Muscle of arm (tissue), 12 donors: ENCODE data around the gene RAMP3. TPM values are rescaled to one million over a fixed set of nuclear protein-coding genes. Genes with fewer than 3 reads are reported as not detected.

Source experiments
- DNase-seq: peaks from one replicate; pipeline ENCODE4 v3.0.0-alpha.2; 2013
- polyA plus RNA-seq, 12 donors: library from polyadenylated mRNA; unstranded; fragments of 120-200 nt; gene quantifications; one replicate each; pipeline ENCODE4 v1.2.1, GENCODE V29; 2013; ENCODE audit not compliant: insufficient read length in 12 of 12

RAMP3 gene
- polyA plus RNA-seq, 12 donors = 2.6 to 11.4 (median 4.4) TPM; not detected in 1

DNA sequence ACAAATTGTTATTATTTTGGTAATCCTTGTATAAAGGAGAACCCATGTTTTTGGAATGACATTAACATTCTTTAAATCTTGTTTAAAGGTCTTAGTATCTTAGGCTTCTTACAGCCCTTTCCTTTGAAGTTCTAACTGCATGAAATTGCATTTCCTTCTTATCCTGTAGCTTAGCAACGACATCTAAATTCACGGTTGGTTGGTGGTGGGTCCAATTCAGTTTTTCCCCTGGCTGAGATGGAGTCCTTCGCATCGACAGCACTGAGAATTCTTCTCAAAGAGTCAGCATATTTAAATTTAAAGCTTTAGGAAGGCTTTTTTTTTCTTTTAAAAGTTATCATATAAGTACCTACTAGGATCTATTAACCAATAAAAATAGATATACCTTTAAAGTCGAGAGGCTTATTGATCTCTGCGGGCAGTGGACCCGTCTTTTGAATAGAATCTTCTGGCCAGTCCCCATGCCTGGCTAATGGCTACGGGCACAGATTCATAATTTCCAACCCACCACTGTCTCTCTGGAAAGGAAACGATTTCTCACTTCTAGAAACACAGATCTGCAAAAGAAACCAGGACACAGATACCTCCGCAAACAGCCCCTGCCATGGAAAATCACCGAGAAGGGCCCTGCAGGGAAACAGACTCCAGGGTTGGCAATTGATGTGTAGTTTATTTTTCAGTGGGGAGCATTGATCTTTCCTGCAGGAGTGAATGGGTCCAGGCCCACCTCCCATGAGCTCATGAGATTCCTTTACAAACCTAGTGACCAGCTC, 63.4 kb downstream of the RAMP3 start:
- DNase-seq = no peak

GRCh38 chr7:45221896-45222604, 64.5 kb downstream of the RAMP3 start:
- no peak for DNase-seq

DNA sequence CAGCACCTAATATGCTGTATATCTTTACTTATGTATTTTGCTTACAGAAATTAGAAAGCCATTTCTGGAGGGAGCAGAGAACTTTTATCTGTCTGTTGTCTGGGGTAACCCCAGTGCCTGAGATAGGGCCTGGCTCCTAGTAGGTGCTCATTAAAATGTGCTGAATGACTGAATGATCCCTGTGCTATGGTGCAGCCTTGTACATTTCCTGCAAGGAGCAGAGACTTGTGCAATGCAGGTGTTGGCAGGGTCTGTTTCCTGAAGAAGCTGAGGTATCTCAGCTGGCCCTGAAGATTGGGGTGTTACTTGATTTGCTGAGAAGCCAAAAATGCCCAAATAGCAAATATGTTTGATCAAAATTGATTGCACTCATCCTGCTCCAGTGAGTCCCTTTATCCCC, 65.5 kb downstream of the RAMP3 start:
- no peak for DNase-seq

GRCh38 chr7:45223728-45224630, 66.4 kb downstream of the RAMP3 start:
- no peak for DNase-seq

- no peak for DNase-seq
These were observed 67.2 kb downstream of the RAMP3 start for GRCh38 chr7:45224832-45225231.

DNA sequence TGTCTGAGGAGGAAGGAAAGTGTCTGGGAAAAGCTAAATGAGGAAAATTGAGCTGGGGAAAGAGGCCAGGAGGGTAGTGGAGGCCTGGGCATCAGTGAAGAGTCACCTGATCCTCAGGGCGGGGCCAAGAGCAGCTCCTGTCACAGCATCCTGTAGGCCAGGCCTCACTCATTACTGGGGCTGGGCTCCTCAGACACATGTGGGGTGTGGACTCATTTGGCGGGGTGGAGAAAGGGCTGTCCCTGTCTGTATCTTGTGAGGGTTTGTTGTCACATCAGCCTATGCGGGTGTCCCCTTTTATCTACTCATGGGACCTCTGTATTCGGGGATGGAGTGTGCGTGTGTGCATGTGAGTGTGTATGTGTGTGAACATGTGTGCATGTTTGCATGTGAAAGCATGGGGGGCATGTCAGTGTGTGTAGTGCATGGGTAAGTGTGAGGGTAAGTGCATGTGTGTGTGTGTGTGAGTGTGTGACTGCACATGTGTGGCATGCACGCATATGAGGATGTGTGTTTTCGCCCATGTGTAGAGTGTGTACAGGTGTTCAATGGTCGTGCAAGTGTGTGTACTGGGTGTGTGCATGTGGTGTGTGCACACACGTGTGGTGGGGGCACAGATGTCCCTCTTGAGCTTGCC, 67.8 kb downstream of the RAMP3 start:
- DNase-seq = no peak

DNA sequence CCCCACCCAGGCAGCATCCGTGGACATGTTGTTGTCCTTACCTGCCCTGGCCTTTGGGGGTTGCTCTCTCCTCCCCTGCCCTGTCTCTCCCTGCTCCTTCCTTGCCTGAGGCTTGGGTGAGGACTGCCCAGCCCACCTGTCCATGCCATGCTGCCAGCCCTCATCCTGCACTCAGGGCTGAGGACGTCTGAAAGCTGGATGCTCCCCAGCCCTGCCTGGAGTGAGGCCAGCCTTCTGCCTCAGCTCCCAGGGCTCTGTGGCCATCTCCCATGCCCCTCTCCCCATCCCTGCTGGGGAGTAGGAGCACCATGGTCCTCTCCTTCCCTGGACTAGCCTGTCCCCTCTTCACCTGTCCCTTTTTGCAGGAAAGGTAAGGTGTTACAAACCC, 68.4 kb downstream of the RAMP3 start:
- DNase-seq = no peak

GRCh38 chr7:45229156-45229920, 71.7 kb downstream of the RAMP3 start:
- no peak for DNase-seq

DNA sequence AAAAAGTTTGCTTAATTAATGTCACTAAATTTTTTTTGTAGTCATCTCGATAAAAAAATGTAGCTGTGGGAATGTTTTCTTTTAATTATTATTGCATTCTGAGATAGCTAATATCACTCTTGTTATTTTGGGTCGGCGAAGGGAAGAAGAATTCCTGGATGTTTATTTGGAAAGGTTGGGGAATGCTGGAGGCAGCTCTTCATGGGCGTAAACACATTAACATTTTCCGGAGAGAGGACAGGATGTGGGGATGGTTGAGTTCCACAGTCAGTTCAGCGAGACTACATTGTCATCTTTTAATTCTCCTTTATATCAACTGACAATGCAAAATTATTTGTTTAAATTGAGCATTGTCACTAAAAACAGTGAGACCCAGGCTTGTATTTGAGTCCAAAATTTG, 72.5 kb downstream of the RAMP3 start:
- DNase-seq = no peak

GRCh38 chr7:45230611-45231165, 73.1 kb downstream of the RAMP3 start:
- DNase-seq = no peak

DNA sequence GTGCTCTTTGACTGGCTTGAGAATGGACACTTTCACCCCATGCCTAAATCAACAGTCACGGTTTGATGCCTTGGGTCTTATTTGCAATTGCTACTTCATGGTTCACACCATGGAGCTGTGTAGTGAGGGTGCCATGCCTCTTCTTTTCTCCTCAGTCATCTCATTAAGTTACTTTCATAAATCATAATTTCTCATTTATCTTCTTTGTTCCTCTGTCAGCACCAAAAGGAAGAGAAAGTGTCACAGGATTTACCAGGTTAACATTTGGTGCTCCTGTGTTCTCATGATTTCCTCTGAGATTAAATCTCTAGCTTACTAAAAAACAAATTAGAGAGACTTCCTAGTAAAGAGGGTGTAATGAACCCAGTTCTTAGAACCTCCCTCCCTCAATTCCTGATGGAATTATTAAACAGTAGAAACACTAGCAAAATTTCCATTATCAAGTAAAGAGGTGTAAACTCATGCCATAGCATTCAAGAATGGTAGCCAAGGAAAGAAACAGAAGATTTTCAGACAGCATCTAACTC, 75.7 kb downstream of the RAMP3 start:
- no peak for DNase-seq

Other genes starting within 250 kb of the RAMP3 start
- gene MYO1G, start 178.8 kb upstream of the RAMP3 start, polyA plus RNA-seq = 1 to 10 TPM in 1 of 12 donors, under 1 TPM in 9, not detected in 2; 0.35 to 5.5 (median 0.59) TPM
- 10 to 100 TPM in 11 of 12 donors, not detected in 1; 33.7 to 43.4 (median 38.3) TPM for gene CCM2, start 157.6 kb upstream of the RAMP3 start, polyA plus RNA-seq
- gene NACAD, start 68.8 kb upstream of the RAMP3 start, polyA plus RNA-seq = 10 to 100 TPM in 1 of 12 donors, 1 to 10 TPM in 10, not detected in 1; 2.8 to 10.0 (median 4.9) TPM
- gene TBRG4, start 46.1 kb upstream of the RAMP3 start, polyA plus RNA-seq = 10 to 100 TPM in 11 of 12 donors, not detected in 1; 30.1 to 87.5 (median 36.7) TPM